OCI-M1 (cell line): ENCODE measurements around the gene CDHR4.
"Not testable (repeated sequence)": the region's sequence is repeated elsewhere in the genome, so short reads cannot be mapped to it uniquely, and the experiment has no call there.

Source experiments
- DNase-seq: peaks from one replicate; lab custom pipeline; 2025; lab: John Stamatoyannopoulos, UW

Gene CDHR4

GRCh38 chr3:49780080-49780974, 19.3 kb downstream of the CDHR4 start:
- DNase-seq = no peak

- no peak for DNase-seq
Observed at GRCh38 chr3:49779358-49780079, 20.2 kb downstream of the CDHR4 start.

DNA sequence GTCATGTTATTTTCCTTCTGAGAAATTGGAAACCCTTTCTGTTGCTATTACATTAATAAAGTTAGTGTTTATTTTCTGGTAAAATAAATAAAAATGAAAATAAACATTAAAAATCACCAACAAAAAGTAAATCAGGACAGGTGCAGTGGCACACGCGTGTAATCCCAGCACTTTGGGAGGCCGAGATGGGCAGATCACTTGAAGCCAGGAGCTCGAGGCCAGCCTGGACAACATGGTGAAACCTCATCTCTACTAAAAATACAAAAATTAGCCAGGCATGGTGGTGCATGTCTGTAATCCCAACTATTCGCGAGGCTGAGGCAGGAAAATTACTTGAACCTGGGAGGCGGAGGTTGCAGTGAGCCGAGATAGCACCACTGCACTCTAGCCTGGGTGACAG, 23.6 kb downstream of the CDHR4 start:
- not testable (repeated sequence) for DNase-seq

DNA sequence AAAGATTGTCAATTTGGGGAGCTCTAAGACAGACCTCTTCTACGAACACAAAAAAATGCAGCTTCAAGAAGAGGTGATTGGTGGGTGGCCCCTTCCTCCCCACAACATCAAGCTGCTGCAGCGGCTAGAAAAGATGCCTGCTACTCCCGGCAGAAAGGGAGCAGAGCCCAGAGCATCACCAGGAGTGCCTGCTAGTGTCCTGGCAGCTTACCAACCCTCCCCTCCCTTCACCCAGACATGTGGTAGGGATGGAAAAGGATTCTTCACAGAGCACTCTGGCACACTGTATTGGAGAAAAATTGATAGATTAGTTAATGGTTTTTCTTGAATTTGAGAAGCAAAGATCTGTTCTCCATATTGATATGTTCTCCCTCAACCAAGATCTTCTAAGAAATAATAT, 24.1 kb downstream of the CDHR4 start:
- DNase-seq = no peak

GRCh38 chr3:49772703-49773102, 27.0 kb downstream of the CDHR4 start:
- no peak for DNase-seq

DNA sequence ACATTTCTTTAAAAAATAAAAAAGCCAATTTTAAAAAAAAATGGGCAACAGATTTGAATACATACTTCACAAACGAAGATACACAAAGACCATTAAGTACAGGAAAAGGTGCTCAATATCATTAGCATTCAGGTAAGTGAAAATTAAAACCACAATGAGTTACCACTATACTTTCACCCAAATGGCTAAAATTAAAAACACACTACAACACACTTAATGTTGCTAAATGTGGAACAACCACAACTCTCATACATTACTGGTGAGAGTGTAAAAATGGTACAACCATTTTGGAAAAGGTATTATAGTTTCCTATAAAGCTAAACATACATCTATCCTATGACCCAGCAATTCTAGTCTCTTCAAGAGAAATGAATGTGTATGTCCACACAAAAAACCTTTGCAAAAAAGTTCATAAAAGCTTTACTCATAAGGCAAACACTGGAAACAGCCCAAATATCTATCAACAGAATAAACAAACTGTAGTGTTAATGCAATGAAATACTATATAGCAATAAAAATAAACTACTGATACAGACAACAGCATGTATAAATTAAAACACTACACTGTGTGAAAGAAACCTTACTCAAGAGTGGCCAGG, 28.2 kb downstream of the CDHR4 start:
- no peak for DNase-seq

- DNase-seq = no peak
Observed at GRCh38 chr3:49769926-49770325, 29.7 kb downstream of the CDHR4 start.

DNA sequence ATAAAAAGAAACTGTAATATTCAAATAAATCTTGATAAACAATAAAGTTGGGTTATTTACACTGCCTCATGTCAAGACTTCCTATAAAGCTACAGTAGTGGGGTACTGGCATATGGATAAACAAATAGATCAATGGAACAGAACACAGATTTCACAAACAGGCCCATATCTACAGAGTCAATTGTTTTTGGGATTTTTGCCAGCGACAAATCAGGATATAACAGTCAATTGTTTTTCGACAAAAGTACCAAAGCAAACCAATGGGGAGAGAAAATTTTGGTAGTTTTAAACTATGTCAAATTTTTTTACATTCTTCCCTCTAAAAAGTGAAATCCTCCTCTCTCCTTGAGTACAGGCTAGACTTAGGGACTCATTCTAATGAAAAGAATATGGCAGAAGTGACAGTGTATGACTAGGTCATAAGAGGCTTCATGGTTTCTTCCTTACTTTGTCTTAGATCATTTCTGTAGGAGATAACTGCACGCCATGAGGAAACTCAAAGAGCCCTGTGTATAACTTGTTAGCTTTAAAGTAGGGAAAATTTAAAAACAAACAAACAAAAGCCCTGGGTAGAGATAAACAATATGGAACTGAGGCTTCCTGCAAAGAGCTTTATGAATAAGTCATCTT, 30.3 kb downstream of the CDHR4 start:
- DNase-seq = no peak

DNA sequence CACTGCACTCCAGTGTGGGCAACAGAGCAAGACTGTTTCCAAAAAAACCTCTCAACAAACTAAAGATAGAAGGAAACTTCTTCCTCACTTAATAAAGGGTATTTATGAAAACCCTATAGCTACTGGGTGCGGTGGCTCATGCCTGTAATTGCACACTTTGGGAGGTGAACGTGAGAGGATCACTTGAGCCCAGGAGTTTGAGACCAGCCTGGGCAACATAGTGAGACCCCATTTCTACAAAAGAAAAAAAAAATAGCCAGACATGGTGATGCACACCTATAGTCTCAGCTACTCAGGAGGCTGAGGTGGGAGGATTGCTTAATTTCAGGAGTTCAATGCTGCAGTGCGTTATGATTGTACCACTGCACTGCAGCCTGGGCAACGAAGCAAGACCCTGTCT, 35.7 kb downstream of the CDHR4 start:
- no peak for DNase-seq

- DNase-seq = no peak
Observed at GRCh38 chr3:49761661-49762060, 38.0 kb downstream of the CDHR4 start.

- no peak for DNase-seq
Observed at GRCh38 chr3:49759226-49759625, 40.4 kb downstream of the CDHR4 start.

- DNase-seq = no peak
Observed at GRCh38 chr3:49757197-49757596, 42.5 kb downstream of the CDHR4 start.

DNA sequence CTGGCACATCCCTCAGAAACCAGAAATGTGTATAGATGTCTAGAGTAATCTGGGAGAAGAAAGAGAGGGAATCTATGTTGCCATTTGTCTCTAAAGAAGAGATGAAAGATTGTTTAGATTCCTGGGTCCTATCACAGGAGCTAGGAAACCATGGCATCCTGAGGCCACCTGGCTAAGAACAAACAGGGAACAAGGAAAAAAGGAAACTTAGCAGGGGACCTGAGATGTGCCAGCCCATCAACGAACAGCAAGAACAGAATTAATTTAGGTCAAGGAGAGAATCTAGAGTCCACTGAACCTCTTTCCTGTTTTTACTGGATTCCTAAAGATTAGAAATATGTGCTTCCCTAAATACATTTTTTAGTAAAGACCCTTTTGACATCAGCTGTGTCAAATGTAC, 43.6 kb downstream of the CDHR4 start:
- no peak for DNase-seq

- DNase-seq = no peak
Observed at GRCh38 chr3:49754536-49754935, 45.1 kb downstream of the CDHR4 start.

GRCh38 chr3:49751501-49751900, 48.2 kb downstream of the CDHR4 start:
- no peak for DNase-seq

- no peak for DNase-seq
Observed at GRCh38 chr3:49750056-49750455, 49.6 kb downstream of the CDHR4 start.

DNA sequence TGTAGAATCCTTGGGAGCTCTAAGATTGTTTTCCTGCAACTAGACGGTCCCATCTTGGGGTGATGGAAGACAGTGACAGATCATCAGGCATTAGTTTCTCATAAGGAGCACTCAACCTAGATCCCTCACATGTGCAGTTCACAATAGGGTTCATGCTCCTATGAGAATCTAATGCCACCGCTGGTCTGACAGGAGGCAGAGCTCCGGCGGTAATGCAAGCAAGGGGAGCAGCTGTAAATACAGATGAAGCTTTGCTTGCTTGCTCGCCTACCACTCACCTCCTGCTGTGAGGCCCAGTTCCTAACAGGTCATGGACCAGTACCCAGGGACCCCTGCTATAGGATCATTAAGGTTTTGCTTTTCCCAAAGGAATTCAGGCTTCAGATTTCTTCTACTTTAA, 50.8 kb downstream of the CDHR4 start:
- DNase-seq = not testable (repeated sequence)

- DNase-seq = no peak
Observed at GRCh38 chr3:49747792-49748480, 51.7 kb downstream of the CDHR4 start.

DNA sequence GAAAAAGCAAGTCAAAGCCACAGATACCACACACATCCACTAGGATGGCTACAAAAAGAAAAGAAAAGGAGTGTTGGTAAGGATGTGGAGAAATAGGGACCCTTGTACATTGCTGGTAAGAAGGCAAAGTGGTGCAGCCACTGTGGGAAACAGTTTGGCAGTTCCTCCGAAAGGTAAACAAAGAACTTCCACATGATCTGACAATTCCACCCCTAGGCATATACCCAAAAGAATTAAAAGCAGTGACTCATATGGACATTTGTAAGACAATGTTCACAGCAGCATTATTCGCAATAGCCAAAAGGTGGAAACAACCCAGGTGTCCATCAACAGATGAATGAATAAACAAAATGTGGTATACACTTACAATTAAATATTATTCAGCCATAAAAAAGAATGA, 53.7 kb downstream of the CDHR4 start:
- no peak for DNase-seq
